OCI-LY3 (cell line): ENCODE measurements around the gene MATN1.

Experiments
- H2AFZ ChIP-seq: fragments of 200-600, 300-600 bp; shearing (Covaris generic); 2 replicates; pipeline ENCODE4 v1.6.0; 2014; ENCODE audit warnings: antibody characterized with exemption, low read depth, low read length
- H3K27ac ChIP-seq: fragments of 200-600, 300-600 bp; sonication (generic); 2 replicates; pipeline ENCODE4 v1.5.1; 2014; ENCODE audit warnings: mild to moderate bottlenecking, low read length, moderate library complexity, mixed read lengths
- H3K27me3 ChIP-seq: fragments of 200-600, 300-600 bp; sonication (generic); 2 replicates; pipeline ENCODE4 v1.6.1; 2014; ENCODE audit warnings: low read depth, low read length, mixed read lengths
- H3K36me3 ChIP-seq: fragments of 200-600, 300-600 bp; sonication (generic); replicated peaks from 2 replicates; pipeline ENCODE3; 2014; ENCODE audit warnings: low read depth, low read length, mixed read lengths
- H3K4me1 ChIP-seq: fragments of 300-600, 200-600 bp; sonication (generic); 2 replicates; pipeline ENCODE4 v1.6.1; 2014; ENCODE audit warnings: low read length, mixed read lengths
- H3K4me2 ChIP-seq: fragments of 200-600, 300-600 bp; sonication (generic); 2 replicates; pipeline ENCODE4 v1.6.1; 2014; ENCODE audit warnings: low read length, mixed read lengths
- H3K4me3 ChIP-seq: fragments of 300-600, 200-600 bp; sonication (generic); 2 replicates; pipeline ENCODE4 v1.5.1; 2014; ENCODE audit warnings: antibody characterized with exemption, mild to moderate bottlenecking, low read length, moderate library complexity
- H3K79me2 ChIP-seq: fragments of 300-600, 200-600 bp; shearing (Covaris generic); 2 replicates; pipeline ENCODE4 v1.6.1; 2014; ENCODE audit warnings: mild to moderate bottlenecking, low read length, mixed read lengths
- H3K9ac ChIP-seq: fragments of 300-600, 200-600 bp; shearing (Covaris generic); 2 replicates; pipeline ENCODE4 v1.6.0; 2014; ENCODE audit warnings: mild to moderate bottlenecking, low read length, moderate library complexity
- H3K9me3 ChIP-seq: fragments of 200-600, 300-600 bp; shearing (Covaris generic); 2 replicates; pipeline ENCODE4 v1.6.1; 2014; ENCODE audit warnings: low read length, mixed read lengths; ENCODE audit not compliant: insufficient read depth
- H4K20me1 ChIP-seq: fragments of 200-600, 300-600 bp; sonication (generic); 2 replicates; pipeline ENCODE4 v1.6.1; 2016; ENCODE audit warnings: low read length, mixed read lengths; ENCODE audit not compliant: insufficient read depth
- CTCF ChIP-seq: fragments of 200-600, 300-600 bp; sonication (generic); IDR thresholded peaks from 2 replicates; pipeline ENCODE4 v1.5.1; 2014; ENCODE audit warnings: antibody characterized with exemption, low read length, low read depth
- EZH2phosphoT487 ChIP-seq: fragments of 200-600 bp; shearing (Covaris generic); IDR thresholded peaks from 2 replicates; pipeline ENCODE4 v1.6.1; 2018; ENCODE audit warnings: antibody characterized with exemption, mixed run types, low read depth

Gene MATN1

GRCh38 chr1:30744060-30744756 is 20.8 kb upstream of the MATN1 start:
- no peaks in the 10 kb centered on the region for H3K9me3 ChIP-seq
- H4K20me1 ChIP-seq, result peaks cover 89% of the 10 kb centered on the region
- no peaks in the 10 kb centered on the region for H3K27me3 ChIP-seq
- H2AFZ ChIP-seq, result no peak overlapping the region
- peaks cover 81% of the 10 kb centered on the region for H3K4me1 ChIP-seq
- H3K79me2 ChIP-seq, result peaks cover 89% of the 10 kb centered on the region
- H3K36me3 ChIP-seq, result peaks cover 73% of the 10 kb centered on the region
- peak overlapping the region; percentile 99 for H3K27ac ChIP-seq
- peak overlapping the region; percentile 100 for H3K4me2 ChIP-seq
- peak overlapping the region; percentile 80; the same call in 1 of the 2 replicates for H3K9ac ChIP-seq
- TF ChIP-seq CTCF, result no peak
- TF ChIP-seq EZH2phosphoT487, result no peak
- H3K4me3 ChIP-seq, result peak overlapping the region; percentile 15; the same call in 1 of the 2 replicates

GRCh38 chr1:30743584-30744059 is 20.2 kb upstream of the MATN1 start:
- Histone ChIP-seq H3K79me2 (peaks cover 83% of the 10 kb centered on the region), H3K27me3 (no peaks in the 10 kb centered on the region), H3K36me3 (peaks cover 73% of the 10 kb centered on the region)

GRCh38 chr1:30742963-30743559 is 19.7 kb upstream of the MATN1 start:
- TF ChIP-seq EZH2phosphoT487 (no peak), CTCF (no peak)
- Histone ChIP-seq H3K4me1 (peaks cover 70% of the 10 kb centered on the region), H3K27me3 (no peaks in the 10 kb centered on the region), H4K20me1 (peaks cover 99% of the 10 kb centered on the region), H3K9me3 (no peaks in the 10 kb centered on the region), H3K4me3 (no peak overlapping the region), H2AFZ (no peak overlapping the region), H3K27ac (peak overlapping the region; percentile 99), H3K36me3 (peaks cover 79% of the 10 kb centered on the region), H3K9ac (no peak overlapping the region), H3K4me2 (no peak overlapping the region), H3K79me2 (peaks cover 77% of the 10 kb centered on the region)

More at GRCh38 chr1:30743584-30744059, 20.2 kb upstream of the MATN1 start:
- TF ChIP-seq EZH2phosphoT487 (no peak), CTCF (no peak)
- H3K4me3 ChIP-seq, result no peak overlapping the region; the same call in 1 of the 2 replicates
- no peaks in the 10 kb centered on the region for H3K9me3 ChIP-seq
- H3K9ac ChIP-seq, result peak overlapping the region; percentile 24; the same call in 1 of the 2 replicates
- no peak overlapping the region for H2AFZ ChIP-seq
- peaks cover 95% of the 10 kb centered on the region for H4K20me1 ChIP-seq
- H3K4me1 ChIP-seq, result peaks cover 75% of the 10 kb centered on the region
- peak overlapping the region; percentile 99 for H3K27ac ChIP-seq
- peak overlapping the region; percentile 100 for H3K4me2 ChIP-seq

GRCh38 chr1:30742300-30742962 is 19.0 kb upstream of the MATN1 start:
- TF ChIP-seq CTCF (no peak), EZH2phosphoT487 (no peak)
- Histone ChIP-seq H3K9ac (no peak overlapping the region), H3K27me3 (no peaks in the 10 kb centered on the region), H3K36me3 (peaks cover 79% of the 10 kb centered on the region), H3K4me1 (peaks cover 63% of the 10 kb centered on the region), H3K27ac (no peak overlapping the region), H2AFZ (no peak overlapping the region), H3K9me3 (no peaks in the 10 kb centered on the region), H3K4me3 (no peak overlapping the region), H3K4me2 (no peak overlapping the region), H4K20me1 (peaks cover 98% of the 10 kb centered on the region), H3K79me2 (peaks cover 71% of the 10 kb centered on the region)
